AG09309 (cell line): ENCODE measurements around the gene PIK3R6.

Experiments used
- DNase-seq: peaks from one replicate; pipeline ENCODE4 v3.0.0-alpha.2; 2010; ENCODE audit warnings: low read depth
- H3K4me3 ChIP-seq: 2 replicates; pipeline ENCODE4 v1.5.1; 2011; ENCODE audit warnings: mild to moderate bottlenecking, low read depth, low read length, moderate library complexity; ENCODE audit not compliant: control insufficient read depth
- TF ChIP-seq, protein P1 (sequence below): IDR thresholded peaks from 2 replicates; pipeline ENCODE4 v1.5.1; 2011; ENCODE audit warnings: mild to moderate bottlenecking, low read depth, low read length, inconsistent platforms; ENCODE audit not compliant: insufficient read depth, control insufficient read depth; ENCODE audit errors: missing control alignments

The PIK3R6 gene

DNA sequence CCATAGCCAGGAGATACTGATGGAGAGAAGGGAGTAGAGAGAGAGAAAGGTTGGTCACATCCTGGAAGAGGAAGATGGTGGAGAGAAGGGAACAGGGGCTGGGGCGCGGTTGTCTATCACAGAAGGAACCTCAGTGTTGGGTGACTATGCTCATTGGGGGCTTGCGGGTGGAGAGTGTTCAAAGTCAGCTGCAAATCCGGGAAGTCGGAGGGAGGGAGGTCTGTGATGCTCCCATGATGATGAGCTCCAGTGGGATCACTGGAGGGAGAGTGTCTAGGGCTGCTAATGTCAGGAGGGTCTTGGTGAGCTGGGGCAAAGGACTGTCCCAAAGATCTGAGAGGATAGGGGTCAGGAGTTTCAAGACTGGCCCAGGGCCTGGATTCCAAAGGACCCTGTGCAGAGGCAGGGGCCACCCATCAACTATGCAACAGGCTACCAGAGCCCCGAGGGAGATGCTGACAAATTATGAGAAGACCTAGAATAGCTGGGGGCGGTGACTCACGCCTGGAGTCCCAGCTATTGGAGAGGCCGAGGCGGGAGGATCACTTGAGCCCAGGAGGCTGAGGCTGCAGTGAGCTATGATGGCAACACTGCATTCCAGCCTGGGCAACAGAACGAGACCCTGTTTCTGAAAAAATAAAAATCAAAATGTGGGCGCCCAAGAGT is 111.8 kb downstream of the PIK3R6 start:
- no peak overlapping the region for H3K4me3 ChIP-seq
- DNase-seq = no peak
- TF ChIP-seq, protein P1, sequence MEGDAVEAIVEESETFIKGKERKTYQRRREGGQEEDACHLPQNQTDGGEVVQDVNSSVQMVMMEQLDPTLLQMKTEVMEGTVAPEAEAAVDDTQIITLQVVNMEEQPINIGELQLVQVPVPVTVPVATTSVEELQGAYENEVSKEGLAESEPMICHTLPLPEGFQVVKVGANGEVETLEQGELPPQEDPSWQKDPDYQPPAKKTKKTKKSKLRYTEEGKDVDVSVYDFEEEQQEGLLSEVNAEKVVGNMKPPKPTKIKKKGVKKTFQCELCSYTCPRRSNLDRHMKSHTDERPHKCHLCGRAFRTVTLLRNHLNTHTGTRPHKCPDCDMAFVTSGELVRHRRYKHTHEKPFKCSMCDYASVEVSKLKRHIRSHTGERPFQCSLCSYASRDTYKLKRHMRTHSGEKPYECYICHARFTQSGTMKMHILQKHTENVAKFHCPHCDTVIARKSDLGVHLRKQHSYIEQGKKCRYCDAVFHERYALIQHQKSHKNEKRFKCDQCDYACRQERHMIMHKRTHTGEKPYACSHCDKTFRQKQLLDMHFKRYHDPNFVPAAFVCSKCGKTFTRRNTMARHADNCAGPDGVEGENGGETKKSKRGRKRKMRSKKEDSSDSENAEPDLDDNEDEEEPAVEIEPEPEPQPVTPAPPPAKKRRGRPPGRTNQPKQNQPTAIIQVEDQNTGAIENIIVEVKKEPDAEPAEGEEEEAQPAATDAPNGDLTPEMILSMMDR = no peak

DNA sequence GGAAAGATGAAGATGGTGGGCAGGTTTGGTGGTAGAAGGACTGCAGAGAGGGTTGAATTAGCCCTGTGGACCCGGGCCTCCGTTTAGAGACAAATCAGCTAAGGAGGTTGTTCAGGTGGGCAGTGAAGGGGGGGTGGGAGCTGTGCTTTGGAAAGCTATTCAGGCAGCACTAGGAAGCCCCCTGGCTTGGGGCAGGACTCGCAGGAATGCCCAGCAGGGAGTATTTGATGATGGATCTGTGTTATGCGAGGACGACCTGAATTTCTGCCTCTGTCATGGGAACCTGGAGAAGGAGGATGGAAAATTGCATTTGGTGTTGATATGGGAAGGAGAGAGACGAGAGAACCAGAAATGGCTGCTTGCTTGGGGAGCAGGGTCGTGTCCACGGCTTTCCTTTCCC is 112.6 kb downstream of the PIK3R6 start:
- TF ChIP-seq, protein P1 = no peak
- H3K4me3 ChIP-seq = no peak overlapping the region
- DNase-seq = no peak

DNA sequence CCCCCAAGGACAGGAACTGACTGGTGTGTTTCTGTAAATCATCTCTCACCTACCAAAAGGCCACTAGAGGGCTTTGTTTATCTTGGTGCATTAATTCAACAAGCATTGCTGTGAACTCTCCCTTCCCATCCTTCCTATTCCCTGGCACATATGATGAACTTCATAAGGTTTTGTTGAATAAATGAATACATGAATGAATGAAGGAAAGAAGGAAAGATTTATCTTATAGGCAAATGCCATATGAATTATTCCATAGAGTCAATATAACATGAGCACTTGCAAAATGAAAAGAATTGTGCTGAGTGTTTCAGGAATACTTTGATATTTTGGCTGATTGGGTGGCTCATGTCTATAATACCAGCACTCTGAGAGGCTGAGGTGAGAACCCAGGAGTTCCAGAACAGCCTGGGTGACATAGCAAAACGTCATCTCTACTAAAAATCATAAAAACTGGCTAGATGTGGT is 113.5 kb downstream of the PIK3R6 start:
- no peak overlapping the region for H3K4me3 ChIP-seq
- DNase-seq = no peak
- TF ChIP-seq, protein P1 = peak; percentile 52

DNA sequence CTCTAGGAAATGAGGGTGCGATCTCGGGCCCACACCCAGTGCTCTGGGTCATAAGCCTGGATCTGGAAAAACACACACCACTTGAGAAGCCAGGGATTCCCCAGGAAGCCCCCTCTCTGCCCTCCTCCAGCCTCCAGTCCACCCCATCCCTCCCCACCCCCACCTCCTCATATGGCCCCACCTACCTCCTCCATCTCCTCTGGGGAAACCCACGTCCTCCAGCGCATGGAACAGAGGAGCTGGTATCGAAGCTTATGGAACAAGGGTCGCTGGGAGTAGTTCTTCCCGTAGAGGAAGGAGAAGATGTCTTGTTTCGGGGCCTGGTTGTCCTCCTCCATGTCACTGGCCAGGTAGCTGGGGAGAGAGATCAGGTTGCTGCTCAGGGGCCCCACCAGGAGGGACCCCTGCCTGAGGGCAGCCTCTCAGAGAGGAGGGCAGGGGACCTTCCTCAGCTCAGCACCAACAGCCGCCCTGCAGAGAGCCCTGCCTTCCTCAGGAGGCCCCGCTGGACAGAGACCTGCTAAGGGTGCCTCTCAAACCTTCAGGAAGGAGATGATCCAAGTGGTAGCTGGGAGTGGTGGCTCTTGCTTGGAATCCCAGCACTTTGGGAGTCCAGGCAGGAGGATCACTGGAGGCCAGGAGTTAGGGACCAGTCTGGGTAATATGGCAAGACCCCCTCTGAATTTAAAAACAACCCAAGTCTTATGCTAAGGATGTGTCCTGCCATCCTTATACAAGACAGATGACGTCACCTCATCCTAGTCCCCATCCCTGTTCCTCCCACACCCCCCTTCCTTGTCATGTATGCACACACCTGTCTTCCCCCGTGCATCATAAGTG is 114.1 kb downstream of the PIK3R6 start:
- TF ChIP-seq, protein P1 = no peak
- no peak for DNase-seq
- H3K4me3 ChIP-seq = no peak overlapping the region
